AG09309 (cell line): Measurements from ENCODE around the gene C1QTNF5.

ENCODE experiments used
- DNase-seq: peaks from one replicate; pipeline ENCODE4 v3.0.0-alpha.2; 2010; ENCODE audit warnings: low read depth
- H3K4me3 ChIP-seq: 2 replicates; pipeline ENCODE4 v1.5.1; 2011; ENCODE audit warnings: mild to moderate bottlenecking, low read depth, low read length, moderate library complexity; ENCODE audit not compliant: control insufficient read depth
- TF ChIP-seq, protein P1 (sequence below): IDR thresholded peaks from 2 replicates; pipeline ENCODE4 v1.5.1; 2011; ENCODE audit warnings: mild to moderate bottlenecking, low read depth, low read length, inconsistent platforms; ENCODE audit not compliant: insufficient read depth, control insufficient read depth; ENCODE audit errors: missing control alignments

Gene C1QTNF5

DNA sequence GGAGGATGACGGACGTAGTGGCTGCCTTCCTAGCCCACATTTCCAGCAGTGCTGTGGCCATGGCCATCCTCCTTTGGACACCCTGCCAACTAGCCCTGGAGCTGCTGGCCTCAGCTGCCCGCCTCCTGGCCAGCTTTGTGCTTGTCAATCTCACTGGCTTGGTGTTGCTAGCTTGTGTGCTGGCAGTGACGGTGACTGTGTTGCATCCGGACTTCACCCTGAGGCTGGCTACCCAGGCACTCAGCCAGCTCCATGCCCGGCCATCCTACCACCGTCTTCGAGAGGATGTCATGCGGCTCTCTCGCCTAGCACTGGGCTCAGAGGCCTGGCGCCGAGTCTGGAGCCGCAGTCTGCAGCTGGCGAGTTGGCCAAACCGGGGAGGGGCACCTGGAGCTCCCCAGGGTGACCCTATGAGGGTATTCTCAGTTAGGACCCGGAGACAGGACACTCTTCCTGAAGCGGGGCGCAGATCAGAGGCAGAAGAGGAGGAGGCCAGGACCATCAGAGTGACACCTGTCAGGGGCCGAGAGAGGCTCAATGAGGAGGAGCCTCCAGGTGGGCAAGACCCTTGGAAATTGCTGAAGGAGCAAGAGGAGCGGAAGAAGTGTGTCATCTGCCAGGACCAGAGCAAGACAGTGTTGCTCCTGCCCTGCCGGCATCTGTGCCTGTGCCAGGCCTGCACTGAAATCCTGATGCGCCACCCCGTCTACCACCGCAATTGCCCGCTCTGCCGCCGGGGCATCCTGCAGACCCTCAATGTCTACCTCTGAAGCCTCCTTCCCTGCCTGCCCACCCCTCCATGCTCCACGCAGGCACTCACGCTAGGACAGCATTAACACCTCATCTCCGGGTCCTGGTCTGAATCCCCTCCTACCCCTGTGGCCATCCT is 4.8 kb downstream of the C1QTNF5 start:
- TF ChIP-seq, protein P1, sequence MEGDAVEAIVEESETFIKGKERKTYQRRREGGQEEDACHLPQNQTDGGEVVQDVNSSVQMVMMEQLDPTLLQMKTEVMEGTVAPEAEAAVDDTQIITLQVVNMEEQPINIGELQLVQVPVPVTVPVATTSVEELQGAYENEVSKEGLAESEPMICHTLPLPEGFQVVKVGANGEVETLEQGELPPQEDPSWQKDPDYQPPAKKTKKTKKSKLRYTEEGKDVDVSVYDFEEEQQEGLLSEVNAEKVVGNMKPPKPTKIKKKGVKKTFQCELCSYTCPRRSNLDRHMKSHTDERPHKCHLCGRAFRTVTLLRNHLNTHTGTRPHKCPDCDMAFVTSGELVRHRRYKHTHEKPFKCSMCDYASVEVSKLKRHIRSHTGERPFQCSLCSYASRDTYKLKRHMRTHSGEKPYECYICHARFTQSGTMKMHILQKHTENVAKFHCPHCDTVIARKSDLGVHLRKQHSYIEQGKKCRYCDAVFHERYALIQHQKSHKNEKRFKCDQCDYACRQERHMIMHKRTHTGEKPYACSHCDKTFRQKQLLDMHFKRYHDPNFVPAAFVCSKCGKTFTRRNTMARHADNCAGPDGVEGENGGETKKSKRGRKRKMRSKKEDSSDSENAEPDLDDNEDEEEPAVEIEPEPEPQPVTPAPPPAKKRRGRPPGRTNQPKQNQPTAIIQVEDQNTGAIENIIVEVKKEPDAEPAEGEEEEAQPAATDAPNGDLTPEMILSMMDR: no peak
- H3K4me3 ChIP-seq: peak overlapping the region; percentile 82
- no peak for DNase-seq

DNA sequence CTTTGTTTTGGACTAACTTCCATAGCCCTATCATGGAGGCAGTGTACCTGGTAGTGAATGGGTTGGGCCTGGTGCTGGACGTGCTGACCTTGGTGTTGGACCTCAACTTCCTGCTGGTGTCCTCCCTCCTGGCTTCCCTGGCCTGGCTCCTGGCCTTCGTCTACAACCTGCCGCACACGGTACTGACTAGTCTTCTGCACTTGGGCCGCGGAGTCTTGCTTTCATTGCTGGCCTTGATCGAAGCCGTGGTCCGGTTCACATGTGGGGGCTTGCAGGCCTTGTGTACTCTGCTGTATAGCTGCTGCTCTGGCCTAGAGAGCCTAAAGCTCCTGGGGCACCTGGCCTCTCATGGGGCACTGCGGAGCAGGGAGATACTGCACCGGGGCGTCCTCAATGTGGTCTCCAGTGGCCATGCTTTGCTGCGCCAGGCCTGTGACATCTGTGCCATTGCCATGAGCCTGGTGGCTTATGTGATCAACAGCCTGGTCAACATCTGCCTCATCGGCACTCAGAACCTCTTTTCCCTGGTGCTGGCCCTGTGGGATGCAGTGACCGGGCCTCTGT is 5.5 kb downstream of the C1QTNF5 start:
- peak overlapping the region; percentile 82 for H3K4me3 ChIP-seq
- no peak for DNase-seq
- TF ChIP-seq, protein P1: no peak

DNA sequence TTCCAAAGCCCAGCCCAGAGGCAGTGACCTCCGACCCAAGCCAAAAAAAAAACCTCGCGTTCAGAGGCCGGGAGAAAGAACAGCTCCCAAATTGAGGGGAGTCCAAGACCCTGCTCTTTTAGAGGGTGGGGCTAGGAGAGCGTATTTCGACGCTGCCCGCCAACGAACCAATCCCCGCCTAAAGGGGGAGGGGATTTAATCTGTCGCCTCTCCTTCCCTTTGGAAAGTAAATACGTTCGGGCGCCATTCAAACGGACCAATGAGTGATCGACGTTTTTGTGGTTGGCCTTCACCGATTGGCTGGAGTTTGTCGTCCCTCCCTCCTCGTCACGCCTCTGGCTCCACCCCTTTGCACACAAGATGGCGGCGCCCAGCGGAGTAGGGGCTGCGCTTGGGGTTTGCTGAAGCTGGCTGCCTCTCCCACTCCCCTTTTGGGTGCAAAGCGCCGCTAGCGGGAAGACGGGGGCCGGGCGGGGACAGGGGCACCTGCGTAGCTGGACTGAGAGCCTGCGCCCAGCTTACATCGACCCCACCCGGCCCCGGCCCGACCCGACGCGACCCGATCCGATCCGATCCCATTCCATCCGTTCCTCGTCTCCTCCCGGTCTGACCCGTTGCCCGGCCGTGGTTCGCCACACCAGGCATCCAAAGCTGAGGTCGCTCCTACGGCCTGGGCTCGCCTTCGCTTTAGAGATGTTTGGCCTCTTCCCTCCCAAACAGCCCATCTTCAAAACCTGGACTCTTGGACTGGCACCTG is 6.3 kb downstream of the C1QTNF5 start, which contains the start of gene RNF26:
Gene RNF26 (plus strand): TSS at position 354 of the 757 bp plus-strand sequence. CDS start 596 bp downstream, outside the sequence.
- DNase-seq: peak; percentile 91
- TF ChIP-seq, protein P1: no peak
- H3K4me3 ChIP-seq: peak within 1 kb of the TSS; percentile 82

DNA sequence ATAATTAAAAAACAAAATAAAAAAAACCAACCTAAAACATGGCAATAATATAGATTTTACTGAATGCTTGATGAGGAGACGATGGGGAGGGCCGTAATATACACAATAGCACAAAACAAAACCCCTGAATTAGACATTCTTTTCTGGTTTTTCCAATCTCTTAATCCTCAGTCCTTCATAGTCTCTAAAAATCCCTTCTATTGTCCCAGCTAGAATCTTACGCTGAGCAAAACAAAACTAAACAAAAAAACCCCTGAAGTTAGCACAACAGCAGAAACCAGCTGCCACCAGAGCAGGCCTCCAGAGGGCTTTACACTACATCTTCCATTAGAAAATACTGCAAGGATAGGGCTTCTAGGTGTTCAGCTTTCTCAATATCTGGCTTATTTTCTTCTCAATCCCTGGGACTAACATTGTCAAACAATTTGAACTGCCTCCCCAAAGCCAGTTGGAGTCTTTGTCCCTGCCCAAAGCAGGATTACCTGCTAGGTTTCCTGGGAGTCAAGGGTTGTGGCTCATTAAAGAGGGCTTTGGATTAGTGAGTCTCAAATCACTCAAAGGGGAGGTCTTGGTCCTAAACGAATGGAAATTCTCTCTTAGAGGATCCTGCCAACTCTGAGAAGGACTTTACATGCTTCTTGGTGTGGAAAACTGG is 8.4 kb downstream of the C1QTNF5 start:
- TF ChIP-seq, protein P1: no peak

DNA sequence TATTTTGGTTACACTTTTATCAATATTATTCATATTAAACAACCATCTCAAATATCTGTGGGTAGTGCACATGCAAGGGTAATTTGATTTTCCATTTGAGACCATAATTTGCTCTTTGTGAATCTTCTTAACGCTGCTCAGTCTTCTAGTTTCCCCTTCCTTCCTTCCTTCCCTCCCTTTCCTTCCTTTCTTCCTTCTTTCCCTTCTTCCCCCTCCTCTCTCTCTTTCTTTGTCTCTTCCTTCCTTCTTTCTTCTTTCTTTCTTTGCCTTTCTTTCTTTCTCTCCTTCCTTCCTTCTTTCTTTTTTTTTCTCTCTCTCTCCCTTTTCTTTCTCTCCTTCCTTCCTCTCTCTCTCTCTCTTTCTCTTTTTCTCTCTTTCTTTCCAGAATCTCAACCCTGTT is 10.4 kb downstream of the C1QTNF5 start:
- TF ChIP-seq, protein P1: no peak
- H3K4me3 ChIP-seq: no peak overlapping the region
- no peak for DNase-seq

More for the DNA sequence above, 8.4 kb downstream of the C1QTNF5 start:
- DNase-seq: no peak
- H3K4me3 ChIP-seq: no peak overlapping the region

DNA sequence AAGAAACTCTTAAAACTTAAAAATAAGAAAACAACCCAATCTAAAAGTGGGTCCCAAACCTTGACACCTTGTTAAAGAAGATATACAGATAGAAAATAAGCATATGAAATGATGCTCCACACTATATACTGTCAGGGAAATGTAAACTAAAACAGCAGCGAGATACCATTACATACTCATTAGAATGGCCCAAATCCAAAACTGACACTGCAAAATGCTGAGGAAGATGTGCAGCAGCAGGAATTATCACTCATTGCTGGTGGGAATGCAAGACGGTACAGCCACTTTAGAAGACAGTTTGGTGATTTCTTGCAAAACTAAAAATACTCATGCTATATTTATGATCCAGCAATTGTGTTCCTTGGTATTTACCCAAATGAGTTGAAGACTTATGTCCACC is 11.4 kb downstream of the C1QTNF5 start:
- TF ChIP-seq, protein P1: no peak
- H3K4me3 ChIP-seq: no peak overlapping the region
- no peak for DNase-seq
